ENCODE results near the gene CCDC112. TPM values are rescaled to one million over a fixed set of nuclear protein-coding genes. Genes with fewer than 3 reads are reported as not detected.
"Not testable (repeated sequence)": the region's sequence is repeated elsewhere in the genome, so short reads cannot be mapped to it uniquely, and the experiment has no call there.

Gene CCDC112
- total RNA-seq, 2 donors from 2014 or later: 3.8 to 7.7 TPM

DNA sequence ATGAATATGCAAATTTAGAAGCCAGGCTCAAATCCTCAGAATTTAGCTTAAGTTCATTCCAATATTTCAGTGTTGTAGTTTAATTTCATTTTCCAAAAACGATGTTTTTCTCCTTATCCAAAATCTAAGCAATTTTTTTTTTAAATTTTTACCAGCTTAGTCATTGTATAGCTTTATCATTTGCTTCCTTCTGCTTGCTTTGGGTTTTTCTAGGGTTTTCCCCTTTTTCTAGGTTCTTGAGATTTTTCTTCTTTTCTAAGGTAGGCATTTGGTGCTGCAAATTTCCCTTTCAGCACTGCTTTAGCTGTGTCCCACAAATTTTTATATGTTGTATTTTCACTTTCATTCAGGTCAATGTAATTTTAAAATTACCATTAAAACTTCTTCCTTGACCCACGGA, 34.4 kb upstream of the CCDC112 start:
- no peaks in the 10 kb centered on the region for H3K27me3 ChIP-seq
- no peaks in the 10 kb centered on the region for H3K4me1 ChIP-seq
- no peak overlapping the region for H3K4me3 ChIP-seq
- H3K36me3 ChIP-seq: no peaks in the 10 kb centered on the region
- TF ChIP-seq, protein P1, sequence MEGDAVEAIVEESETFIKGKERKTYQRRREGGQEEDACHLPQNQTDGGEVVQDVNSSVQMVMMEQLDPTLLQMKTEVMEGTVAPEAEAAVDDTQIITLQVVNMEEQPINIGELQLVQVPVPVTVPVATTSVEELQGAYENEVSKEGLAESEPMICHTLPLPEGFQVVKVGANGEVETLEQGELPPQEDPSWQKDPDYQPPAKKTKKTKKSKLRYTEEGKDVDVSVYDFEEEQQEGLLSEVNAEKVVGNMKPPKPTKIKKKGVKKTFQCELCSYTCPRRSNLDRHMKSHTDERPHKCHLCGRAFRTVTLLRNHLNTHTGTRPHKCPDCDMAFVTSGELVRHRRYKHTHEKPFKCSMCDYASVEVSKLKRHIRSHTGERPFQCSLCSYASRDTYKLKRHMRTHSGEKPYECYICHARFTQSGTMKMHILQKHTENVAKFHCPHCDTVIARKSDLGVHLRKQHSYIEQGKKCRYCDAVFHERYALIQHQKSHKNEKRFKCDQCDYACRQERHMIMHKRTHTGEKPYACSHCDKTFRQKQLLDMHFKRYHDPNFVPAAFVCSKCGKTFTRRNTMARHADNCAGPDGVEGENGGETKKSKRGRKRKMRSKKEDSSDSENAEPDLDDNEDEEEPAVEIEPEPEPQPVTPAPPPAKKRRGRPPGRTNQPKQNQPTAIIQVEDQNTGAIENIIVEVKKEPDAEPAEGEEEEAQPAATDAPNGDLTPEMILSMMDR (IDR thresholded peaks at IDR 0.05): no peak
- H3K9me3 ChIP-seq: no peaks in the 10 kb centered on the region
- DNase-seq (ENCODE audit: low spot score): no peak
- H3K27ac ChIP-seq: no peak overlapping the region

DNA sequence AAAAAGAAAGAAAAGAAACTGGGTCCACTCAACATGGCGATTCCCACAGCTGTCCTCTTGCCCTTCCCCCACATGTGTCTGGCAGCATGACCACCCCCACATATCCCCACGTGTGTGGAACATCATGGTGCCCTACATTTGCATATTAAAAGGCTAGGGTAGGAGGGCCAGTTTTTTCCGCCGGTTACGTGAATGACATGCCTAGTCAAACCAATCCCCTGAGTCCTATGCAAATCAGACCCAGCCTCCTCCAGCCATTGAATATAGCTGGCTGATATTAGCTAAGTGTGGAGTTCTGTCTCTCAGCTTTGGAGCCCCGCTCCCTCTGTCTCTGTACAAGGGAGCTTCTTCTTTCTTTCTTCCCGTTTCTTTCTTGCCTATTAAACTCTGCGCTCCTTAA, 33.0 kb upstream of the CCDC112 start:
- TF ChIP-seq, protein P1 (IDR thresholded peaks at IDR 0.05): no peak
- Histone ChIP-seq H3K27ac (no peak overlapping the region), H3K9me3 (no peaks in the 10 kb centered on the region), H3K27me3 (no peaks in the 10 kb centered on the region), H3K36me3 (no peaks in the 10 kb centered on the region), H3K4me1 (peaks cover 0 to 7% of the 10 kb centered on the region in 2 donors), H3K4me3 (no peak overlapping the region)
- no peak for DNase-seq (ENCODE audit: low spot score)

DNA sequence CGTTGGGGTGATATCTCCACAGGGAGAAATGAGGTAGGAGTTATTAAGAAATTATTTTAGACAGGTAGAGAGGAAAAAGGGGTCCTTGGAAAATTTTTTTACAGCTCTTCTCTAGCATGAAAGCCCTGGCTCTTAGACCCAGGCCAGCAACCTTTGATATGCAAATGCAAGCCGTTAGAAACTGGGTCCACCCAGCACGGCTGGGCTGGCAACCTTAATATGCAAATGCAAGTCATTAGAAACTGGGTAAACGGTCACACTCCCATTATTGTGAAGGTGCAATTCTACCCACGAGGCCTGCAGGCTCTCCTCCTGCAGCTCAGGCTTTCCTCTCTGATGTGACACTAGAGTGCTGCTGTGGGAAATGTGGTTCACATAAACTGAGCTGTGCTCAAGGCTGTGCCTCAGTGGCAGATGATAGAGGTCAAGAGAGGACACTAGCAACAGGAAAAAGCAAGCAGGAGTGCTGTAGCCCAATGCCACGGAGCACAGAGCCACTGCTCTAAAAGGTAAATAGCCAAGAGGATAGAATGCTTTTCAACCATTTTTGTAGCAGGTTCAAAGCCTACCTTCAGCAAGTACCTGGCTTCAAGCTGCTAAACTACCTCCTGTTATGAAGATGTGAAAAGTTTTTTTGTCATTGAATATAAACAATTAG, 32.3 kb upstream of the CCDC112 start:
- not testable (repeated sequence) for H3K27me3 ChIP-seq; H3K36me3 ChIP-seq; H3K27ac ChIP-seq; H3K4me3 ChIP-seq; DNase-seq (ENCODE audit: low spot score); H3K4me1 ChIP-seq; H3K9me3 ChIP-seq

DNA sequence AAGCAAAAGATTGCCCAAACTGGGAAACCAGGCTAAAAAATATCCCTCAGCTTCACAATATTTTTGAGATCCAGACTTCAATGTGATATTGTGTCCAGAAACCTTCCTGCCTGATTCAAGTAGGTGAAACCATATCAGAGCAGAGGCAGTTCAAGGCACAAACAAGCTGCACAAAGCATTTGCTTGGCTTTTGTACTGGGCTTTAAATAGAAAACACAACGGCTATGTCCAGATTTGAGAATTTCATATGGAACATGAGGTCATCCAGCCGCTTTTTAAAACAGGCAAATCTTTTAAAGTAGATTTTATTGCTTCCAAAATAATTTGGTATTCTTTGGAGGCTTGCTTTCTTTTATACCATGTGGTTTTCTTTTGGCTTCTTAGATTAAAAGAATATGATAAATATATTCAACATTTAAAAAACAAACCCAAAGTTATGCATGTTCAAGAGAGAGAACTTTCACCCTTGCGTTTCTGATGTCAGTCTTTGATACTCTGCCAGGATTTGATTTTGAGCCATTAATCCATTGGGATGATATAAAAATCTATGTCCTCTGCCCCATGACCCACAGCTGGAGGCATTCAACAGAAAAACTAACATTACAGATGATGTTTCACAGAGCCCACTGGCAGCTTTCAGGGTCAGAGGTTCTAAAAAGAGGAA, 29.0 kb upstream of the CCDC112 start:
- Histone ChIP-seq H3K4me3 (no peak overlapping the region), H3K36me3 (no peaks in the 10 kb centered on the region), H3K9me3 (no peaks in the 10 kb centered on the region), H3K4me1 (peaks cover 0 to 7% of the 10 kb centered on the region in 2 donors), H3K27me3 (no peaks in the 10 kb centered on the region), H3K27ac (no peak overlapping the region)
- TF ChIP-seq, protein P1 (IDR thresholded peaks at IDR 0.05): no peak
- no peak for DNase-seq (ENCODE audit: low spot score)

DNA sequence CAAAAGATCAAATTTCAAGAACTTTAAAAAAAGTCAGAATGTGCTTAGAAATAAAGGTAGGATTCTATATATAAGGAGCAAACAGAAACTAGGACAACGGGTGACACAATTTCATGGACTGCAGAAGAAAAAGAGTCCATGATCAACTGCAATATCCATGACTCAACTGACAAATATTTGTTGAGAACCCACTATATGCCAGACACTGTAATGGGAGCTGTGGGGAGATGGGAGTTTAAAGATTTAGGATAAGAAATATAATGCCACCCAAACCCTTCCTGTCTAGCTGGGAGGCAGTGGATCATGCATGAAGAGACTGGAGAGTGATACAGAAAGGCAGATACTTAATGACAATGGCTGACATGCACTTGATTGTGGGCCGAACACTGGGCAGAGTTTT, 27.6 kb upstream of the CCDC112 start:
- Histone ChIP-seq H3K27ac (no peak overlapping the region), H3K4me1 (peaks cover 0 to 11% of the 10 kb centered on the region in 2 donors), H3K27me3 (no peaks in the 10 kb centered on the region), H3K4me3 (no peak overlapping the region), H3K9me3 (no peaks in the 10 kb centered on the region), H3K36me3 (no peaks in the 10 kb centered on the region)
- DNase-seq (ENCODE audit: low spot score): no peak
- TF ChIP-seq, protein P1 (IDR thresholded peaks at IDR 0.05): no peak

DNA sequence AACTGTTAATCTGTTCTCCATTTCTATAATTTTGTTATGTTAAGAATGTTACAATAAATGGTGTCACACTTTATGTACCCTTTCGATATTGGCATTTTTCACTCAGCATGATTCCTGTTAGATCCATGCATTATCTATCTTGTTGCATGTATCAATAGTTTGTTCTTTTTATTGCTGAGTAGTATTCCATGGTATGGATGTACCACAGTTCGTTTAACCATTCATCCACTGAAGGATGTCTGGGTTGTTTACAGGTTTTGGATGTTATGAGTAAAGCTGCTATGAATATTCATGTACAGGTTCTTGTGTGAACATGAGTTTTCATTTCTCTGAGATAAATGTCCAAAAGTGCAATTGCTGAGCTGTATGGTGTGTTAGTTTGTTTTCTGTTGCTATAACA, 26.3 kb upstream of the CCDC112 start:
- Histone ChIP-seq H3K9me3 (no peaks in the 10 kb centered on the region), H3K4me1 (peaks cover 0 to 11% of the 10 kb centered on the region in 2 donors), H3K4me3 (no peak overlapping the region), H3K36me3 (no peaks in the 10 kb centered on the region), H3K27ac (no peak overlapping the region), H3K27me3 (no peaks in the 10 kb centered on the region)
- TF ChIP-seq, protein P1 (IDR thresholded peaks at IDR 0.05): no peak
- DNase-seq (ENCODE audit: low spot score): no peak

Measured in right atrium auricular region (tissue), 2 donors.